PC-9 (cell line): Measurements from ENCODE around the gene VAV2.

Experiments
- EZH2 ChIP-seq: fragments of 200-600 bp; sonication (generic); IDR thresholded peaks from 2 replicates; pipeline ENCODE4 v1.8.0; 2017; ENCODE audit warnings: antibody characterized with exemption, low read depth
- TF ChIP-seq, protein P1 (sequence below): fragments of 200-600 bp; sonication (generic); conservative IDR thresholded peaks from 2 replicates; pipeline ENCODE4 v1.6.1; 2017; ENCODE audit warnings: mixed run types, antibody characterized with exemption, mild to moderate bottlenecking, moderate library complexity

- TF ChIP-seq, protein P1, sequence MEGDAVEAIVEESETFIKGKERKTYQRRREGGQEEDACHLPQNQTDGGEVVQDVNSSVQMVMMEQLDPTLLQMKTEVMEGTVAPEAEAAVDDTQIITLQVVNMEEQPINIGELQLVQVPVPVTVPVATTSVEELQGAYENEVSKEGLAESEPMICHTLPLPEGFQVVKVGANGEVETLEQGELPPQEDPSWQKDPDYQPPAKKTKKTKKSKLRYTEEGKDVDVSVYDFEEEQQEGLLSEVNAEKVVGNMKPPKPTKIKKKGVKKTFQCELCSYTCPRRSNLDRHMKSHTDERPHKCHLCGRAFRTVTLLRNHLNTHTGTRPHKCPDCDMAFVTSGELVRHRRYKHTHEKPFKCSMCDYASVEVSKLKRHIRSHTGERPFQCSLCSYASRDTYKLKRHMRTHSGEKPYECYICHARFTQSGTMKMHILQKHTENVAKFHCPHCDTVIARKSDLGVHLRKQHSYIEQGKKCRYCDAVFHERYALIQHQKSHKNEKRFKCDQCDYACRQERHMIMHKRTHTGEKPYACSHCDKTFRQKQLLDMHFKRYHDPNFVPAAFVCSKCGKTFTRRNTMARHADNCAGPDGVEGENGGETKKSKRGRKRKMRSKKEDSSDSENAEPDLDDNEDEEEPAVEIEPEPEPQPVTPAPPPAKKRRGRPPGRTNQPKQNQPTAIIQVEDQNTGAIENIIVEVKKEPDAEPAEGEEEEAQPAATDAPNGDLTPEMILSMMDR = no peak
- TF ChIP-seq EZH2 = no peak
These were observed 192.4 kb downstream of the VAV2 start for GRCh38 chr9:133799716-133800115.
